ENCODE data around the gene EHBP1L1.

- no peak for TF ChIP-seq CTCF (optimal IDR thresholded peaks at IDR 0.05 in 1 of 3, IDR thresholded peaks at IDR 0.05 in 1 of 3, conservative IDR thresholded peaks at IDR 0.05 in 1 of 3; ENCODE audit: extremely low read depth in 1 of 3, insufficient read depth in 2 of 3, low read length in 3 of 3)
- TF ChIP-seq EZH2 (IDR thresholded peaks at IDR 0.05; ENCODE audit: low read length): no peak
Measured at GRCh38 chr11:65548395-65548794, 27.5 kb upstream of the EHBP1L1 start.
